Upper lobe of right lung (tissue), 1 donor: ENCODE data around the gene WWC1. TPM values are rescaled to one million over a fixed set of nuclear protein-coding genes. Genes with fewer than 3 reads are reported as not detected.

Experiments used
- ATAC-seq: fragments of 200-7000 bp; cut with Tn5 transposase; one replicate; pipeline ENCODE4 v1.9.1; 2020; ENCODE audit warnings: mild to moderate bottlenecking, moderate library complexity
- DNase-seq: peaks from one replicate; pipeline ENCODE4 v3.0.0-alpha.2; 2020
- H3K27ac ChIP-seq: fragments of 200-600 bp; one replicate; pipeline ENCODE4 v1.8.0; 2022
- H3K27me3 ChIP-seq: fragments of 200-600 bp; one replicate; pipeline ENCODE4 v1.8.0; 2022; ENCODE audit warnings: mild to moderate bottlenecking
- H3K36me3 ChIP-seq: fragments of 200-600 bp; one replicate; pipeline ENCODE4 v1.8.0; 2022
- H3K4me1 ChIP-seq: fragments of 200-600 bp; one replicate; pipeline ENCODE4 v1.8.0; 2022
- H3K4me3 ChIP-seq: fragments of 200-600 bp; one replicate; pipeline ENCODE4 v1.8.0; 2022; ENCODE audit warnings: mild to moderate bottlenecking
- H3K9me3 ChIP-seq: fragments of 200-600 bp; one replicate; pipeline ENCODE4 v1.8.0; 2022
- CTCF ChIP-seq: fragments of 200-600 bp; IDR thresholded peaks from one replicate; pipeline ENCODE4 v1.8.0; 2022; ENCODE audit warnings: antibody characterized with exemption
- intact Hi-C: fragments of 100-400 bp; cut with DNase I; formaldehyde crosslinking; loops from one replicate; pipeline ENCODE4 v1.11.0; 2022
- total RNA-seq: library from RNA; stranded (reverse); fragmentation: NEBNext Ultra II Directional; extraction: Animal tissue kit (Norgen Biotek cat#: 25700); gene quantifications from one replicate; pipeline ENCODE4 v1.2.1, GENCODE V29; 2021
- donor health status: DM: no; HTN: yes; CAD: no; lungs with severe emphysema.

WWC1 gene
- total RNA-seq, 1 donor from 2014 or later, result 94.2 TPM

- no peaks in the 10 kb centered on the region for H3K36me3 ChIP-seq
- no peaks in the 10 kb centered on the region for H3K27me3 ChIP-seq
- no peak overlapping the region for H3K27ac ChIP-seq
- intact Hi-C loops, result no loop called here
- TF ChIP-seq CTCF, result no peak
- no peak overlapping the region for H3K4me3 ChIP-seq
- H3K4me1 ChIP-seq, result no peaks in the 10 kb centered on the region
- no peak for ATAC-seq
- DNase-seq, result no peak
- H3K9me3 ChIP-seq, result no peaks in the 10 kb centered on the region
These were observed 30.9 kb upstream of the WWC1 start for GRCh38 chr5:168260353-168261226.

DNA sequence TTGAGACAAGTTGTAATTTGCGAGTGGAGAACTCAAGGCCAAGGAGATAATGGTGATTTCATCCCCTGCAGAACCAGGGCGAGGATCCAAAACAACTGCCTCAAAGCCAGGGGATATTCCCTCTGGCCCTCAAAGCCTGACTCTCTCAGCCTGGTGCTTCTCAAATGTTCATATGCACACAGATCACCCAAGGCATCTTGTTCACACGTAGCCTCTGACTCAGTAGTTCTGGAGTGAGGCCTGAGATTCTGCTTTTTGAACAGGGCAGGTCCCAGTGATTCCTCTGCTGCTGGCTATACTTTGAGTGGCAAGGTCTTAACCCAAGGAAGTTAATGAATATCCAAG, 30.2 kb upstream of the WWC1 start:
- H3K4me1 ChIP-seq, result no peaks in the 10 kb centered on the region
- H3K9me3 ChIP-seq, result no peaks in the 10 kb centered on the region
- H3K27ac ChIP-seq, result no peak overlapping the region
- DNase-seq (no peak), ATAC-seq (no peak)
- intact Hi-C loops, result no loop called here
- H3K4me3 ChIP-seq, result no peak overlapping the region
- no peak for TF ChIP-seq CTCF
- H3K36me3 ChIP-seq, result no peaks in the 10 kb centered on the region
- no peaks in the 10 kb centered on the region for H3K27me3 ChIP-seq

DNA sequence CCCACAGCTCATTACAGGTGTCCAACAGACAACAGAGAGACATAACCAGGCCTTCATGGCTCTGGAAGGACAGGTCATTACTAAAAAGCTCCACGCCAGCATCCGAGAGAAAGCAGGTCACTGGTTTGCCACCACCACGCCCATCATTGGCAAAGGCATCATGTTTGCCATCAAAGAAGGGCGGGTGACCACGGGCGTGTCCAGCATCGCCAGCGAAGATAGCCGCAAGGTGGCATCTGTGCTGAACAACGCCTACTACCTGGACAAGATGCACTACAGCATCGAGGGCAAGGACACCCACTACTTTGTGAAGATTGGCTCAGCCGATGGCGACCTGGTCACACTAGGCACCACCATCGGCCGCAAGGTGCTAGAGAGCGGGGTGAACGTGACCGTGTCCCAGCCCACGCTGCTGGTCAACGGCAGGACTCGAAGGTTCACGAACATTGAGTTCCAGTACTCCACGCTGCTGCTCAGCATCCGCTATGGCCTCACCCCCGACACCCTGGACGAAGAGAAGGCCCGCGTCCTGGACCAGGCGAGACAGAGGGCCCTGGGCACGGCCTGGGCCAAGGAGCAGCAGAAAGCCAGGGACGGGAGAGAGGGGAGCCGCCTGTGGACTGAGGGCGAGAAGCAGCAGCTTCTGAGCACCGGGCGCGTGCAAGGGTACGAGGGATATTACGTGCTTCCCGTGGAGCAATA, 29.3 kb upstream of the WWC1 start:
- no peaks in the 10 kb centered on the region for H3K36me3 ChIP-seq
- DNase-seq (no peak), ATAC-seq (peak; percentile 26)
- TF ChIP-seq CTCF, result no peak
- intact Hi-C loops, result no loop called here
- no peak overlapping the region for H3K27ac ChIP-seq
- H3K9me3 ChIP-seq, result no peaks in the 10 kb centered on the region
- H3K4me3 ChIP-seq, result no peak overlapping the region
- no peaks in the 10 kb centered on the region for H3K27me3 ChIP-seq
- no peaks in the 10 kb centered on the region for H3K4me1 ChIP-seq

GRCh38 chr5:168263121-168263520, 28.3 kb upstream of the WWC1 start:
- ATAC-seq (no peak), DNase-seq (no peak)

GRCh38 chr5:168266016-168266415, 25.4 kb upstream of the WWC1 start:
- TF ChIP-seq CTCF, result no peak
- no peak for DNase-seq
- H3K4me1 ChIP-seq, result peaks cover 13% of the 10 kb centered on the region
- H3K9me3 ChIP-seq, result no peaks in the 10 kb centered on the region
- intact Hi-C loops, result no loop called here
- H3K27me3 ChIP-seq, result no peaks in the 10 kb centered on the region
- ATAC-seq, result no peak
- H3K36me3 ChIP-seq, result no peaks in the 10 kb centered on the region
- H3K4me3 ChIP-seq, result no peak overlapping the region
- H3K27ac ChIP-seq, result no peak overlapping the region

More at GRCh38 chr5:168263121-168263520, 28.3 kb upstream of the WWC1 start:
- no peak for TF ChIP-seq CTCF
- H3K27ac ChIP-seq, result no peak overlapping the region
- H3K27me3 ChIP-seq, result no peaks in the 10 kb centered on the region
- H3K4me1 ChIP-seq, result no peaks in the 10 kb centered on the region
- H3K9me3 ChIP-seq, result no peaks in the 10 kb centered on the region
- H3K4me3 ChIP-seq, result no peak overlapping the region
- H3K36me3 ChIP-seq, result no peaks in the 10 kb centered on the region
- intact Hi-C loops, result no loop called here
